Medulla oblongata (tissue), 1 donor: ENCODE results near the gene DAPK1.
"Not testable (repeated sequence)": the region's sequence is repeated elsewhere in the genome, so short reads cannot be mapped to it uniquely, and the experiment has no call there.

Experiments
- DNase-seq: peaks from one replicate; pipeline ENCODE4 v3.0.0-alpha.2; 2015; ENCODE audit errors: extremely low spot score

The DAPK1 gene

DNA sequence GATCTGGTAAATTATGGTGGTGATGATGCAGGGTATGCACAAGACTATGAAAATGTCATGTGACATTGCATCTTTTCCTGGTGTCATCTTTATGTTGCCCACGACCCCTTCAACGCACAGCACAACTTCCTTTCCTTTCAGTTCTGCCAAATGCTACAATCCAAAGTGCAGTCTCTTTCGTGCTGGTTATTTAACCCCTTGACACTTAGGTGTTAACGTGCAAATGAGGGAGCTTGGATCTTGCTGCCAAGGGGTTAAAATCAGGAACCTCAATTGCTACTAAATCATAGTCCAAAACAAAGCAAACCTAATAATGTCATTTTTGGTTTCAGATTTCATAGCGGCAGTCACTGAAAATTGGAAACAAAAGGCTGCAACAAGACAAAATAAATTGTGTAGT lies 244.2 kb downstream of the DAPK1 start:
- DNase-seq = no peak

DNA sequence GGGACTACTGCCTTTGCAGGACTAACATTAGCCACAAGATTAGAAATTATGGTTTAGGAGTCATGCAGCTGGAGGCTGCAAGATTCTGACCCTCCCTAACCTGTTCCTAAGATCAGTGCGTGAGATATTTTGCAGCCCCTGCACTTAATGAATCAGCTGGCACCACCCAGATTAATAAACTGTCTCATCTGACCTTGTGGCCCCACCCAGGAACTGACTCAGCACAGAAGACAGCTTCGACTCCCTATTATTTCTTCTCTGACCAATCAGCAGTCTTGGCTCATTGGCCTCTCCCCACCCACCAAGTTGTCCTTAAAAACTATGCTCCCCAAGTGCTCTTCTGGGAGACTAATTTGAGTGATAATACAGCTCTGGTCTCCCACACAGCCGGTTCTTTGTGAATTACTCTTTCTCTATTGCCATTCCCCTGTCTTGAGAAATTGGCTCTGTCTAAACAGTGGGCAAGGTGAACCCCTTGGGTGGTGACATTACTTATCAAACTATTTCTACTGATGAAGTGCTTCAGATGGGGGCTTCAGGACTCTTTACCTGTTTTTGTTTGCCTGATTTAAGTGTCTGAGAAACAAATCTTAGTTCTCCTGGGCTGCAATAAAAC lies 245.3 kb downstream of the DAPK1 start:
- no peak for DNase-seq

DNA sequence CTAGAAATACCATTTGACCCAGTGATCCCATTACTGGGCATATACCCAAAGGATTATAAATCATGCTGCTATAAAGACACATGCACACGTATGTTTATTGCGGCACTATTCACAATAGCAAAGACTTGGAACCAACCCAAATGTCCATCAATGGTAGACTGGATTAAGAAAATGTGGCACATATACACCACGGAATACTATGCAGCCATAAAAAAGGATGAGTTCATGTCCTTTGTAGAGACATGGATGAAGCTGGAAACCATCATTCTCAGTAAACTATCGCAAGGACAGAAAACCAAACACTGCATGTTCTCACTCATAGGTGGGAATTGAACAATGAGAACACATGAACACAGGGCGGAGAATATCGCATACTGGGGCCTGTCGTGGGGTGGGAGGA lies 246.6 kb downstream of the DAPK1 start:
- DNase-seq = not testable (repeated sequence)

DNA sequence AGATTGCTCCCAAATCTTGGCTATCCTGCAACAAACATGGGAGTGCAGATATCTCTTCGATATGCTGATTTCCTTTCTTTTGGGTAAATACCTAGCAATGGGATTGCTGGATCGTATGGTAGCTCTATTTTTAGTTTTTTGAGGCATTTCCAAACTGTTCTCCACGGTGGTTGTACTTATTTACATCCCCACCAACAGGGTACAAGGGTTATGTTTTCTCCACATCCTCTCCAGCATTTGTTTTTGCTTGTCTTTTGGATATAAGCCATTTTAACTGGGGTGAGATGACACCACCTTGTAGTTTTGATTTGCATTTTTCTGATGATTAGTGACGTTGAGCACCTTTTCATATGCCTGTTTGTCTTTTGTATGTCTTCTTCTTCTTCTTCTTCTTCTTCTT lies 248.5 kb downstream of the DAPK1 start:
- DNase-seq = no peak

DNA sequence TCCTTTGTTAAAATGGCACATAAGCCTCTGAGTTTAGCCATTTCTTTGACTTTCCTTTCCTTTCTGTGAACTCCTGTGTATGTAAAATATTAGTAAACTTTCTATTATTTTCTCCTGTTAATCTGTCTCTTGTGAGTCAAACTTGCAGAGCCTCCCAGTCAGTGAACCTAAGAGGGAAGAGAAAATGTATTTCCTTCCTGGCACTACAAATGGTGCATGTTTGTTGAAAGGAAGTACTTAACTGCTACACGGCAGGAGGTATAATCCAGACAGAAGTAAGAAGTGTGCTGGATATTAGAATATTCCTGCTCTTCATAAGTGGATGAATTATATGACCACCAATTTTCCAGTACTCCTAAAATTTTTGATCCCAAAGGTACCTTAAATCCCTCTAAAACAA lies 251.2 kb downstream of the DAPK1 start:
- DNase-seq = no peak

DNA sequence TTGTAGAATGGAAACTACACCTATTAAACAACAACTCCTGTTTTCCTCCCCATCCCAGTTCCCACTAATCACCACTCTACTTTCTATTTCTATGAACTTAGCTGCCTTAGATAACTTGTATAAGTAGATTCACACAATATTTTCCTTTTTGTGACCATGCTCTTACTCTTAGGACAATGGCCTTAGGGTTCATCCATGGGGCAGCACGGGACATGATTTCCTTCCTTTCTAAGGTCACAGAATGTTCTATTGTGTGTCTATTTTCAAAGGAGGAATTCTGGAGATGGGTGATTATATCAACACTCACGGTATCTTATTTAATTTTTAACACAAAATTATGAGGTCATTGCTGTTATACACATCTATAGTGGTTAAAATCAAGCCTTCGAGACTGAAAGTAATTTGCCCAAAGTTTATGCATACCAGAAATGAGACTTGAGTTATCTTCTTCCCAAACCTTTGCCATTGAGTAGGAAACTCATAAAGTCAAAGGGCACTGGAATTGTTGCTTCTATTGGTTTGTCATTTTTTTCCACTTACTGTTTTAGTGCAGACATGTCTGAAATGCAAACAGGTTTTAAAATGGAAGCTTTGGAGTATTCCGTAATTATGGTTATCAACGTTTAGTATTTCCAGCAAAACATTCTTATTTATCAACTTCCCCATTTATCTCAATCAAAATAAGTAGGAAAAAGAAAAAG lies 251.8 kb downstream of the DAPK1 start:
- DNase-seq = no peak

DNA sequence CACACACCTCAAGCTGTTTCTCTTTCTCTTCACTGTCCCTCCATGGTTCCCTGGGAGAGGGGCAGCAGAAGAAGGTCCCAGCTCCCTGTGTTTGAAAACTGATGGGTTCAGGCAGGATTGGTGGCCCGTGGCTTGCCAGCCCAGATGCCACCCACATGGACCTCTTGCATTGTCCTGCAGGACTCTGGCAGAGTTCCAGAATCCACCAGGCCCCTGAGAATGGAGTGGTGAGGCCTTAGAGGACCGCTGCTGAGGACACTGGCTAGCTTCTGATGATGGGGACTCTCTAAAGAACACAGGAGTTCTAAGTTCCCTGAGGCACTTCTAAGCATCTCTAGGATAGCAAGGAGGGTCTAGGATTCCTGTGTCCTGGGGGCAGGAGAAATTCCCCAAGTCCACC lies 253.1 kb downstream of the DAPK1 start:
- DNase-seq = no peak

DNA sequence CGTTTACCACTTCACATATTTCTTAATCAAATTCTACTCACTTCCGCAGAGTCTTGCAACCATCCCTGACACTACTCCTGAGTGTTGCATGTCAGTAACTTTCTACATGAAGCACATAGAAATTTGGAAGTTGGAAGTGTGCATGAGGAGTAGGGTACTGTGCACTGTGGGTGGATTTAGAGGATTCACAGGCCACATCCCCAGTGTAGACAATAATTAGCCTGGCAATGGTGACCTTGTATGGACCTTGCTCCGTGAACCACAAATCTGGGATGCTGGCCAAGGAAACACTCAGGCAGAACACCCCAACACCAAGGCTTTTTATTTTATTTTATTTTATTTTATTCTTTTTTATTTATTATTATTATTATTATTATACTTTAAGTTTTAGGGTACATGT lies 253.8 kb downstream of the DAPK1 start:
- DNase-seq = no peak

DNA sequence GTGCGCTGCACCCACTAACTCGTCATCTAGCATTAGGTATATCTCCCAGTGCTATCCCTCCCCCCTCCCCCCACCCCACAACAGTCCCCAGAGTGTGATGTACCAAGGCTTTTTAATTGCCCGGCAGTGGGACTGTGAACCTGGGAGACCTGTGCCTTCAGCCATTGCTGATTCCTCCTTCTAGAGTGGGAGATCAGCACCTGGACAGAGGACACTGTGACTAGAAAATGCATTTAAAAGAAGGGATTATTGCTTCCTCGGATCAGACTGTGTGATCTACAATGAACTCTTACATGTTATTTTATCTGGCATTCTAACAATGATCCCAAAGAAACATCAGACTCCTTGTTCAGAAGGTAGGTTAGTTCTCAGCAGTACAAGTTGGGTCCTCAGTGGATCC lies 254.2 kb downstream of the DAPK1 start:
- no peak for DNase-seq

DNA sequence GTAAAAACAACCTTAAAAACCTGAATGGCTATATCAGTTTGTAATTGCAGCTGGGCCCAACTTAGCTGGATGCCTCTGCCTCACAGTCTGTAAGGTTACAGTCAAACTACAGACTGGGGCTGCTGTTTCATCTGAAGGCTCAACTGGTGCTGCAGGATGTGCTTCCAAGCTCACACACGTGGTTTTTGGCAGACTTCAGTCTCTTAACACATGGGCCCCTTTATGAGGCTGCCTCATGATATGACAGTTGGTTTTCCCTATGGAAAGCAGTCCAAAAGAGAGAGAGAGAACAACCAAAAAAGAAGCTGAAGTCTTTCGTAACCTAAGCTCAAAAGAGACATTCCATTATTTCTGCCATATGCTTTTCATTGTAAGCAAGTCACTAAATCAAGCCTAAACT lies 255.6 kb downstream of the DAPK1 start:
- no peak for DNase-seq
